ENCODE data around the gene CACNA1C. TPM values are rescaled to one million over a fixed set of nuclear protein-coding genes. Genes with fewer than 3 reads are reported as not detected.

The CACNA1C gene
- total RNA-seq, 1 donor from 2014 or later, result 0.02 TPM

DNA sequence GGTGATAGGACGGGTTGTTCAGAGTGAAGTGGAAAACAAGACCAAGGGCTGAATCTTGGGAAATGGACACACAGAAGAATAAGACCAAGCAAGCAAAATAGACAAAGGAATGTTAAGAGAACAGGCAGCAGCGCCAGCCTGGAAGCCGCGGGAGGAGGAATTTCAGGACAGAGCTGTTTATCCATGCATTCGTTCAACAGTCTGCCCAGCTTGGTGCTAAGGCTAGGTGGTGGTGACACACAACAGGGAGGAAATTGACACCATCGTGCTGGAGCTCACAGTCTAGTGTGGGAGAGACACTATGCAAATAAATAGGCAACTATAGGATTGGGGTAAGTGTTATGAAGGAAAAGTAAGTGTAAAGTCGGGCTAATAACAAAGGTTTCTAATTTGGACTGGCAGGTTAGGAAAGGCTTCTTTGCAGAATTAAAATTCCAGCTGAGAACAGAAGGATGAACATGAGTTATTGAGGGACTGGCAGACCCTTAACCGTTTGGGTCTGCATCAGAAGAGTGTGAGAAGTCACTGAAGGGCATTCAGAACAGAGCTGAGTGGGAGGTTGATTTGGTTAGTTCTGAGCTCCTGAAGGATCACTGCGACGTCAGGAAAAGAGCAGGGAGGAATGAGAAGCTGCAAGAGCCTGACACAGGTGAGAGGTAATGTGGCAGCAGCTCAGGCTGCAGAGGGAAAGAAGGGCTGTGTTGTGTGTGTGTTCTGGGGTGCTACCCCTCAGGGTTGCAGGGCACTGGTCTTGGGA lies 499.4 kb downstream of the CACNA1C start:
- intact Hi-C loops (cut with micrococcal nuclease), result no loop called here
- Mint-ChIP-seq H3K27ac (no peak overlapping the region), H3K4me1 (no peaks in the 10 kb centered on the region), H3K36me3 (ENCODE audit: low read depth) (no peaks in the 10 kb centered on the region), H3K27me3 (peaks cover 3% of the 10 kb centered on the region), H3K4me3 (no peak overlapping the region), H3K9me3 (no peaks in the 10 kb centered on the region)
- ChIA-PET POLR2A (no interaction called here), CTCF (no interaction called here)
- DNase-seq, result no peak
- TF ChIP-seq, protein P1, sequence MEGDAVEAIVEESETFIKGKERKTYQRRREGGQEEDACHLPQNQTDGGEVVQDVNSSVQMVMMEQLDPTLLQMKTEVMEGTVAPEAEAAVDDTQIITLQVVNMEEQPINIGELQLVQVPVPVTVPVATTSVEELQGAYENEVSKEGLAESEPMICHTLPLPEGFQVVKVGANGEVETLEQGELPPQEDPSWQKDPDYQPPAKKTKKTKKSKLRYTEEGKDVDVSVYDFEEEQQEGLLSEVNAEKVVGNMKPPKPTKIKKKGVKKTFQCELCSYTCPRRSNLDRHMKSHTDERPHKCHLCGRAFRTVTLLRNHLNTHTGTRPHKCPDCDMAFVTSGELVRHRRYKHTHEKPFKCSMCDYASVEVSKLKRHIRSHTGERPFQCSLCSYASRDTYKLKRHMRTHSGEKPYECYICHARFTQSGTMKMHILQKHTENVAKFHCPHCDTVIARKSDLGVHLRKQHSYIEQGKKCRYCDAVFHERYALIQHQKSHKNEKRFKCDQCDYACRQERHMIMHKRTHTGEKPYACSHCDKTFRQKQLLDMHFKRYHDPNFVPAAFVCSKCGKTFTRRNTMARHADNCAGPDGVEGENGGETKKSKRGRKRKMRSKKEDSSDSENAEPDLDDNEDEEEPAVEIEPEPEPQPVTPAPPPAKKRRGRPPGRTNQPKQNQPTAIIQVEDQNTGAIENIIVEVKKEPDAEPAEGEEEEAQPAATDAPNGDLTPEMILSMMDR (IDR thresholded peaks at IDR 0.05), result no peak
- ATAC-seq (ENCODE audit: low read depth), result no peak

DNA sequence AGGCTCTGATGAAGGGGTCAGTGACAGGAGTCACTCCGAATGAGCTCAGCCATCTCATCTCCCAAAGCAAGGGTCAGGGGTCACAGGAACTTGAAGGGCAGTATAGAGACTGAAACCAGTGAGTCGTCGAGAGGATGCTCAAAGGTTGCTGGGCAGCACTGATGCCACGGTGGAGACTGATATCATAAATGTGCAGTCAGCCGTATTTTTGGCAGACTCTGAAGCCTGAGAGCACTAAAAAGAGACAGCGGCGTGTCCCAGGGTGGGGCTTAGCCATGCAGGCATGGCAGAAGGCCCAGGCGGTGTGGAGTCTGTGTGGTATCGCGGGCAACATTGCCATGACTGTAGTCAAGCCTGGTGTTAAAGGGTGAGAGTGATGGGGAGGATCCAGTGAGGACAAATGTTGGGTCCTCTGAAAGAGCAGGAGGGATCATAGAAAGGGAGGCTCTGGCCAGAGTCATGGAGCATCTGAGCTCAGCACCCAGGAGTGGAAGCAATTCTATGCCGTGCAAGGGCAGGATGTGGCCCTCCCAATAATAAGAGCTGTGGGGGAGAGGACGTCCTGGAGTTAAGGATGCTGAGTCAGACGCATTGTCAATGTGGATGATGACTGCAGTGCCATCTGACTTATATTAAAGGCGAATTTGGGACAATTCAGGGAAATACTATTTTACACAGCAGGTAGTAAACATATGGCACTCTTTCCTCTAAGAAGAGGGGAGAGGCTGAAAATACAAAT lies 500.8 kb downstream of the CACNA1C start:
- Mint-ChIP-seq H3K27ac (no peak overlapping the region), H3K4me1 (no peaks in the 10 kb centered on the region), H3K9me3 (no peaks in the 10 kb centered on the region), H3K4me3 (no peak overlapping the region), H3K27me3 (peaks cover 2% of the 10 kb centered on the region), H3K36me3 (ENCODE audit: low read depth) (no peaks in the 10 kb centered on the region)
- ATAC-seq (ENCODE audit: low read depth), result no peak
- TF ChIP-seq, protein P1 (IDR thresholded peaks at IDR 0.05), result no peak
- DNase-seq, result no peak
- ChIA-PET POLR2A (no interaction called here), CTCF (no interaction called here)
- intact Hi-C loops (cut with micrococcal nuclease), result no loop called here

DNA sequence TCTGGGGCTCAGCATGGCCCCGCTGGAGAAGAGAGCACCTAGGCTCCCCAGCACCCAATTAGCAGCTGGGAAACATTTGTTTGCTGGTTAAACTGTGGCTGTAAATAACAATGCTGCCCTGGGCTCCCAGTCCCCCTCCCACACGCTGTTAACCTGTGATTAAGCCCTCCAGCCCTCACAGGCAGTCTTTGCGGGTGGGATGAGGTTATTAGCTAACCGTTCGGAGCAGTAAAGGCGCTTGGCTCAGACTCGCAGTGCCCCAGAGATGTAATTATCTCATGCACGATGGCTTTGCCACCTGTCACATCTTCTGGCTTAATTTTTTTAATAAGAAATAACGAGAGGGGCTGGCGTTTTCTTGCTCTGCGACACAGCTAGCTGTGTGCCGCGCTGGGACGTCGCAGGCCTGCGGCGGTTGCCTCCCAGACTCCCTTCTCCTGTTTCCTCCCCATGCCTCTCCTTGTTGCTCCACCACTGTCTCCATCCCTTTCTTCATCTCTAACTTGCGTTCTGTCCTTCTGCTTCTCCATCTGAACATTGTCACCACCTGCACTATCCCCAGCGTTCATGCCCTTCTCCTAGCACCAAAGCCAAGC lies 502.8 kb downstream of the CACNA1C start:
- DNase-seq (no peak), ATAC-seq (ENCODE audit: low read depth) (no peak)
- no peak overlapping the region for H3K4me3 Mint-ChIP-seq
- no peaks in the 10 kb centered on the region for H3K36me3 Mint-ChIP-seq (ENCODE audit: low read depth)
- TF ChIP-seq, protein P1 (IDR thresholded peaks at IDR 0.05), result no peak
- no peaks in the 10 kb centered on the region for H3K9me3 Mint-ChIP-seq
- intact Hi-C loops (cut with micrococcal nuclease), result no loop called here
- no peak overlapping the region for H3K27ac Mint-ChIP-seq
- ChIA-PET CTCF (no interaction called here), POLR2A (no interaction called here)
- H3K4me1 Mint-ChIP-seq, result peaks cover 1% of the 10 kb centered on the region
- H3K27me3 Mint-ChIP-seq, result no peaks in the 10 kb centered on the region

DNA sequence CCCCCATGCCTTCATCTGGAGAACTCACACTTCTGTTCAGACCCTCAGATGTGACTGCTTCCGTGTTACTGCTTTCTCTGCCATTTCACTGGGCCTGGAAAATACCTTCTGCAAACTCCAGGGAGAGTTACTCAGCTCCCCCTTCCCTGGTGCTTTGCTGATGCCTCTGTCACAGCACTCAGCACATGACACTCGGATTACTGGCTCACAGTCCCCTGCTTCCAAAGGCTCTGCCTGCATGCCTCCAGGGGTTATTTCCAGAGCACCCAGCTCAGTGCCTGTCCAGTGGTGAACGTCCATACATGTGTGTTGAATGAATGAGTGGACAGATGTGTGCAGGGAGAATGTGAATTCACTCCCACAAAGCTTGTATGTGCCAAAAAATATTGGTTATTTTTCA lies 504.8 kb downstream of the CACNA1C start:
- DNase-seq (no peak), ATAC-seq (ENCODE audit: low read depth) (no peak)
- ChIA-PET POLR2A (no interaction called here), CTCF (no interaction called here)
- TF ChIP-seq, protein P1 (IDR thresholded peaks at IDR 0.05), result no peak
- Mint-ChIP-seq H3K27ac (no peak overlapping the region), H3K4me3 (no peak overlapping the region), H3K9me3 (no peaks in the 10 kb centered on the region), H3K27me3 (peaks cover 2% of the 10 kb centered on the region), H3K4me1 (peaks cover 1% of the 10 kb centered on the region), H3K36me3 (ENCODE audit: low read depth) (no peaks in the 10 kb centered on the region)
- intact Hi-C loops (cut with micrococcal nuclease), result no loop called here

DNA sequence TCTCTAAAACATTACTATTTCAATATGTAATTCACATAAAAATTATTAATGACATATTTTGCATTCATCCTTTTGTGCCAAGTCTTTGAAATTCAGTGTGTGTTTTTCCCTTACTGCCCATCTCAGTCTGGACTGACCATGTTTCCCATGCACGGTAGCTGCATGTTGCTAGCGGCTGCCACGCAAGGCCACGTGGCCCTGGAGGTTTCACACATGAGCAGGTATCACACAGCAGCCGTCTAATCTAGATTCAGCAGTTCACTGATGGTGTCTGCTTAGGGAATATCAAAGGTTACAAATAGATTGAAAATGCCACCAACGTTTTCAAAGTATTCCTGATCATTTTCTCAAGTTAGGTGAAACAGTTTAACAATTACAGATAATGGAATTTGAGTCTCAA lies 507.1 kb downstream of the CACNA1C start:
- Mint-ChIP-seq H3K27me3 (peaks cover 2% of the 10 kb centered on the region), H3K36me3 (ENCODE audit: low read depth) (no peaks in the 10 kb centered on the region), H3K27ac (no peak overlapping the region), H3K9me3 (no peaks in the 10 kb centered on the region), H3K4me1 (peaks cover 1% of the 10 kb centered on the region), H3K4me3 (no peak overlapping the region)
- DNase-seq (no peak), ATAC-seq (ENCODE audit: low read depth) (no peak)
- ChIA-PET CTCF (no interaction called here), POLR2A (no interaction called here)
- TF ChIP-seq, protein P1 (IDR thresholded peaks at IDR 0.05), result no peak
- intact Hi-C loops (cut with micrococcal nuclease), result no loop called here

Data from activated B cell treated with CpG ODN at 0.5 μM for 24 hours (primary cell).